HepG2 (cell line): ENCODE results near the gene NOP14. TPM values are rescaled to one million over a fixed set of nuclear protein-coding genes. Genes with fewer than 3 reads are reported as not detected.

ENCODE experiments used
- ATAC-seq: fragments of 200-7000 bp; cut with Tn5 transposase; 3 replicates; pipeline ENCODE4 v1.9.1; 2020; ENCODE audit warnings: mild to moderate bottlenecking, moderate library complexity
- BruUV-seq: library from RNA; stranded (reverse); fragments of 400-500 nt; replicated peaks from 2 replicates; lab custom pipeline; 2021; lab: Mats Ljungman, UMichigan
- CTCF ChIA-PET: fragments of 300-600 bp; formaldehyde crosslinking; extraction: SDS; loops from one replicate; lab custom pipeline; 2021; ENCODE audit warnings: low total read pairs, inconsistent platforms, low intra/inter-chr PET ratio; lab: Yijun Ruan, JAX
- POLR2A ChIA-PET: fragments of 350-600 bp; sonication (Branson Sonifier 250); formaldehyde crosslinking; loops from one replicate; lab custom pipeline; 2020; ENCODE audit warnings: antibody characterized with exemption, inconsistent platforms; lab: Yijun Ruan, JAX
- DNase-seq: peaks from one replicate; pipeline ENCODE4 v3.0.0-alpha.2; 2015; ENCODE audit warnings: low spot score
- FAIRE-seq: peaks from 3 replicates; lab custom pipeline; 2011; peaks lifted over from hg19 to GRCh38; lab: Jason Lieb, UNC
- H2AFZ ChIP-seq: one replicate; pipeline ENCODE4 v1.6.1; 2011; ENCODE audit warnings: low read length, inconsistent platforms
- H3K27ac ChIP-seq: fragments of 300-600 bp; 3 replicates; pipeline ENCODE4 v1.8.0; 2011; ENCODE audit warnings: mixed run types, mild to moderate bottlenecking, mixed read lengths, low read length, inconsistent platforms; ENCODE audit not compliant: insufficient read depth; ENCODE audit errors: extremely low read length
- H3K27me3 ChIP-seq, 2 experiments: fragments of 200-600 bp in 1 of 2; 2 replicates in 1 of 2; 3 replicates in 1 of 2; pipeline versions ENCODE4 v1.6.0 to v1.8.0; 2011; ENCODE audit warnings: low read length in 2 of 2, mild to moderate bottlenecking in 2 of 2, moderate library complexity in 2 of 2, inconsistent platforms in 1 of 2; ENCODE audit not compliant: insufficient read depth in 2 of 2, control insufficient read depth in 1 of 2
- H3K36me3 ChIP-seq, 2 experiments: fragments of 200-600 bp in 1 of 2; replicated peaks in 1 of 2; 2 replicates in 1 of 2; 3 replicates in 1 of 2; pipeline versions ENCODE4 v1.5.1 to v1.8.0; 2011; ENCODE audit warnings: low read length in 2 of 2, inconsistent platforms in 1 of 2; ENCODE audit not compliant: insufficient read depth in 2 of 2, control insufficient read depth in 1 of 2
- H3K4me1 ChIP-seq: 2 replicates; pipeline ENCODE4 v1.5.1; 2012; ENCODE audit warnings: low read length, inconsistent platforms; ENCODE audit not compliant: insufficient read depth
- H3K4me2 ChIP-seq: 2 replicates; pipeline ENCODE4 v1.6.0; 2011; ENCODE audit warnings: low read depth, low read length, inconsistent platforms
- H3K4me3 ChIP-seq, 3 experiments: fragments of 200-600 bp in 1 of 3; sonication (generic), shearing (Covaris generic) in 1 of 3; replicated peaks in 1 of 3; 2 replicates each; pipeline ENCODE4 v1.5.1; 2011 to 2016; ENCODE audit warnings: low read length in 3 of 3, inconsistent platforms in 2 of 3, low read depth in 2 of 3, mild to moderate bottlenecking in 2 of 3, control low read depth in 1 of 3, mixed read lengths in 1 of 3; ENCODE audit not compliant: insufficient read depth in 1 of 3
- H3K79me2 ChIP-seq: one replicate; pipeline ENCODE4 v1.6.1; 2011; ENCODE audit warnings: low read length, inconsistent platforms; ENCODE audit not compliant: insufficient read depth
- H3K9ac ChIP-seq: 2 replicates; pipeline ENCODE4 v1.6.0; 2011; ENCODE audit warnings: mild to moderate bottlenecking, low read depth, low read length, inconsistent platforms; ENCODE audit not compliant: insufficient read depth
- H3K9me3 ChIP-seq: 2 replicates; pipeline ENCODE4 v1.5.1; 2012; ENCODE audit warnings: mild to moderate bottlenecking, low read length
- H4K20me1 ChIP-seq: 2 replicates; pipeline ENCODE4 v1.6.0; 2011; ENCODE audit warnings: inconsistent platforms, mild to moderate bottlenecking, low read length, moderate library complexity; ENCODE audit not compliant: insufficient read depth
- MAFF ChIP-seq: IDR thresholded peaks from 2 replicates; pipeline ENCODE4 v1.6.1; 2011; ENCODE audit warnings: low read depth, low read length, improper control_type of control experiment
- MAFK ChIP-seq, 2 experiments: IDR thresholded peaks in 1 of 2; conservative IDR thresholded peaks in 1 of 2; 2 replicates each; pipeline ENCODE4 v1.6.1; 2011; ENCODE audit warnings: improper control_type of control experiment in 2 of 2, low read length in 2 of 2
- NR0B2 ChIP-seq: sonication (generic); formaldehyde crosslinking; IDR thresholded peaks from 2 replicates; pipeline ENCODE4 v1.4.0; 2020; ENCODE audit warnings: mild to moderate bottlenecking, missing genetic modification reagents
- SATB2 ChIP-seq: sonication (generic); formaldehyde crosslinking; IDR thresholded peaks from 2 replicates; pipeline ENCODE4 v1.5.0; 2020; ENCODE audit warnings: missing genetic modification reagents
- SIN3A ChIP-seq: IDR thresholded peaks from 2 replicates; pipeline ENCODE4 v1.6.1; 2011; ENCODE audit warnings: low read depth, mild to moderate bottlenecking, control low read depth, low read length, borderline replicate concordance
- ZNF24 ChIP-seq: fragments of 450-650 bp; IDR thresholded peaks from 2 replicates; pipeline ENCODE4 v1.6.1; 2017; ENCODE audit warnings: antibody characterized with exemption, mild to moderate bottlenecking
- ZNF44 ChIP-seq: sonication (generic); formaldehyde crosslinking; IDR thresholded peaks from 2 replicates; pipeline ENCODE4 v1.5.1; 2020; ENCODE audit warnings: mild to moderate bottlenecking, missing genetic modification reagents
- ZNF567 ChIP-seq: sonication (generic); formaldehyde crosslinking; IDR thresholded peaks from 2 replicates; pipeline ENCODE4 v1.8.1; 2023; ENCODE audit warnings: mild to moderate bottlenecking, missing genetic modification reagents, borderline replicate concordance
- ZNF652 ChIP-seq: IDR thresholded peaks from 2 replicates; pipeline ENCODE4 v1.6.1; 2016; ENCODE audit warnings: low read depth, borderline replicate concordance
- ZNF761 ChIP-seq: sonication (generic); formaldehyde crosslinking; conservative IDR thresholded peaks from 2 replicates; pipeline ENCODE4 v1.4.0; 2020; ENCODE audit warnings: mild to moderate bottlenecking, missing genetic modification reagents
- WGBS: methylation state at CpG from one replicate; pipeline ENCODE4 v1.1.6; 2017; ENCODE audit warnings: low lambda C conversion rate; 5-methylcytosine and 5-hydroxymethylcytosine counted together
- in situ Hi-C: cut with HindIII; loops from 2 replicates; pipeline ENCODE4 v1.10.0; 2017; ENCODE audit warnings: low pct_unique_long_range_greater_than_20kb; ENCODE audit not compliant: extremely low pct_ligation_motif_present
- intact Hi-C: fragments of 100-400 bp; cut with micrococcal nuclease; formaldehyde crosslinking; loops from one replicate; pipeline ENCODE4 v1.10.0; 2022; ENCODE audit not compliant: unreplicated experiment
- polyA plus RNA-seq, 8 experiments: library from polyadenylated mRNA; depleted of rRNA in 3 of 8; stranded (reverse) in 7 of 8; unstranded in 1 of 8; fragments of >200 nt; fragmentation: Illumina TruSeq in 4 of 8; extraction: Trizol in 4 of 8; gene quantifications; 2 replicates each; pipeline versions ENCODE4 v1.2.1 to v1.2.3, GENCODE V29; 2011 to 2016; ENCODE audit warnings: low read depth in 4 of 8, missing spikeins in 1 of 8, mixed read lengths in 1 of 8; ENCODE audit not compliant: insufficient read depth in 1 of 8
- total RNA-seq, 5 experiments: library from RNA; depleted of rRNA; stranded (reverse); fragments of >200 nt; fragmentation: Illumina TruSeq; extraction: Trizol; gene quantifications; 2 replicates each; pipeline ENCODE4 v1.2.3, GENCODE V29; 2016; ENCODE audit warnings: low read depth in 1 of 5

The NOP14 gene
- total and polyA plus RNA-seq, 2 of the 13 experiments (the other 11 are each of a cell fraction or from before 2014, with no cell fraction given): 6.9 to 47.9 TPM

DNA sequence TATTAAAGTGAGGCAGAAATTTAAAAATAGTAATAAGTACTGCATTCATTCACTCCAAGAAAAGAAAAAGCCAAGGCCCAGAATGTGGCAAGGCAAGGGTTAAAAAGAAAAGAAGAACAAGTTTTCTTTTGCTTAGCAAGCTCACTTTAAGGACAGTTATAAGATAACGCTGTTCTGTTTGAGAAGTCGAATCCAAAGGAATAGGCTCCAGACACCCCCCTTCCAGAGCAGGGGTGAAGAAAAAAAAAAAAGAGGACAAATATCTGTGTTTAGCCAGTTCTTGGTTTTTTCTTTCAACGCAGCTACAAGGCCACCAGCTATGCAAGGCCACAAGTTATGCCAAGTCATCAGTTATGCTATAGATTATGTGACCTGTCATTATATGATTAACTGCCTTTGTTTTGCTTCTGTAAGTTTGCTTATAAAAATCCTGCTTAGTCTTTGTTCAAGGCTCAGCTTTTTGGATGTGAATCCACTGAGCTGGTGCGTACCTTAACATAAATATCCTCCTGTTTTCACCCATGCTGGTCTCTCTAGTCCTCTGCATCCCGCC lies 1.6 kb upstream of the NOP14 start:
- no peak for ATAC-seq
- Histone ChIP-seq H3K4me1 (peaks cover 25% of the 10 kb centered on the region), H3K4me2 (peak overlapping the region; percentile 88)
- no TSS peak for BruUV-seq
- TF ChIP-seq MAFK (conservative IDR thresholded peaks at IDR 0.05 in 1 of 2, IDR thresholded peaks at IDR 0.05 in 1 of 2; ENCODE audit: low read length in 2 of 2) (peak in 1 of 2 experiments; percentile 76; a peak in 3 of 4 replicates), ZNF567 (no peak), MAFF (peak; percentile 73), SIN3A (no peak), ZNF652 (CRISPR knock-in tag) (peak; percentile 75), ZNF44 (CRISPR knock-in tag) (no peak)
- TF ChIP-seq, all 625 proteins: peak for 3
- peak overlapping the region; percentile 62; the same call in 1 of the 2 replicates for H3K9ac ChIP-seq
- no peak for DNase-seq
- H4K20me1 ChIP-seq: peaks cover 9% of the 10 kb centered on the region; the same call in 1 of the 2 replicates
- FAIRE-seq: no peak
- in situ Hi-C loops (no loop called here), intact Hi-C loops (no loop called here)
- CTCF ChIA-PET: interaction anchor here (1.0 kb wide), 1 partner anchor 10 kb away, joined by 6 read pairs; no protein-coding TSS in a partner anchor
- no peak overlapping the region for H3K27ac ChIP-seq
- no peaks in the 10 kb centered on the region for H3K36me3 ChIP-seq
- 89% methylated on average over 5 of the region's 5 CpGs for WGBS
- no peaks in the 10 kb centered on the region; a peak in 1 of 5 replicates for H3K27me3 ChIP-seq
- H3K9me3 ChIP-seq: no peaks in the 10 kb centered on the region
- no peak overlapping the region for H2AFZ ChIP-seq
- peak overlapping the region in 1 of 3 experiments; percentile 90; a peak in 1 of 6 replicates for H3K4me3 ChIP-seq
- POLR2A ChIA-PET: no interaction called here
- peaks cover 22% of the 10 kb centered on the region for H3K79me2 ChIP-seq

GRCh38 chr4:2963966-2964471 lies 813 bp upstream of the NOP14 start:
- Histone ChIP-seq H3K4me1 (peaks cover 31% of the 10 kb centered on the region), H3K36me3 (peaks cover 0 to under 1% of the 10 kb centered on the region in 2 experiments; a peak in 1 of 5 replicates), H3K9ac (peak overlapping the region; percentile 62), H3K9me3 (no peaks in the 10 kb centered on the region), H4K20me1 (peaks cover 9% of the 10 kb centered on the region; the same call in 1 of the 2 replicates), H3K27ac (no peak overlapping the region), H3K4me2 (peak overlapping the region; percentile 88), H2AFZ (no peak overlapping the region), H3K27me3 (no peaks in the 10 kb centered on the region; a peak in 1 of 5 replicates), H3K4me3 (peak overlapping the region; percentile 62 to 90 (median 87)), H3K79me2 (peaks cover 27% of the 10 kb centered on the region)
- ChIA-PET CTCF (interaction anchor here (1.8 kb wide), 1 partner anchor 10 kb away, joined by 10 read pairs; no protein-coding TSS in a partner anchor), POLR2A (interaction anchor here (0.6 to 2.6 kb wide), 12 partner anchors 9 to 992 kb away, joined by 3 to 16 read pairs (median 3); no protein-coding TSS in a partner anchor)
- intact Hi-C loops (no loop called here), in situ Hi-C loops (no loop called here)
- no TSS peak for BruUV-seq
- 4% methylated on average over 8 of the region's 38 CpGs for WGBS
- no peak for TF ChIP-seq SATB2 (CRISPR knock-in tag)
- 0 out of 2 replicates have a peak, but pooled peaks have one; percentile 1 for TF ChIP-seq NR0B2 (CRISPR knock-in tag)
- TF ChIP-seq ZNF761 (CRISPR knock-in tag): no peak
- TF ChIP-seq ZNF24: no peak
- DNase-seq: no peak
- ATAC-seq: peak; percentile 18
- no peak for FAIRE-seq
